GM23338 (cell line): ENCODE results near the gene ZMYND8. TPM values are rescaled to one million over a fixed set of nuclear protein-coding genes. Genes with fewer than 3 reads are reported as not detected.

ENCODE experiments used
- ATAC-seq: fragments of 200-7000 bp; cut with Tn5 transposase; 3 replicates; pipeline ENCODE4 v1.9.1; 2020
- DNase-seq: peaks from one replicate; pipeline ENCODE4 v3.0.0-alpha.2; 2015; ENCODE audit warnings: low spot score
- H2AFZ ChIP-seq: fragments of 200-600 bp; sonication (generic); 2 replicates; pipeline ENCODE4 v1.8.0; 2016; ENCODE audit warnings: antibody characterized with exemption, mild to moderate bottlenecking, moderate library complexity
- H3F3A ChIP-seq: fragments of 200-600 bp; sonication (generic); replicated peaks from 2 replicates; pipeline ENCODE4 v1.8.0; 2017; ENCODE audit warnings: antibody characterized with exemption, mixed run types, low read depth
- H3K27ac ChIP-seq: fragments of 200-600 bp; sonication (generic); 2 replicates; pipeline ENCODE4 v1.6.1; 2016; ENCODE audit warnings: low read depth
- H3K27me3 ChIP-seq: fragments of 200-600 bp; sonication (generic); 2 replicates; pipeline ENCODE4 v1.8.0; 2016; ENCODE audit warnings: mild to moderate bottlenecking, mixed run types, moderate library complexity; ENCODE audit not compliant: insufficient read depth
- H3K36me3 ChIP-seq: fragments of 200-600 bp; sonication (generic); 2 replicates; pipeline ENCODE4 v1.8.0; 2016; ENCODE audit warnings: mild to moderate bottlenecking; ENCODE audit not compliant: insufficient read depth
- H3K4me1 ChIP-seq: fragments of 200-600 bp; sonication (generic); 2 replicates; pipeline ENCODE4 v1.8.0; 2016; ENCODE audit warnings: mild to moderate bottlenecking, moderate library complexity; ENCODE audit not compliant: insufficient read depth
- H3K4me2 ChIP-seq: fragments of 200-600 bp; sonication (generic); 2 replicates; pipeline ENCODE4 v1.7.1; 2017; ENCODE audit warnings: mixed run types
- H3K4me3 ChIP-seq: fragments of 200-600 bp; sonication (generic); 2 replicates; pipeline ENCODE4 v1.6.1; 2016; ENCODE audit warnings: mixed run types
- H3K79me2 ChIP-seq: fragments of 200-600 bp; sonication (generic); replicated peaks from 2 replicates; pipeline ENCODE4 v1.8.0; 2017; ENCODE audit warnings: mild to moderate bottlenecking; ENCODE audit not compliant: insufficient read depth
- H3K9me2 ChIP-seq: fragments of 200-600 bp; sonication (generic); 2 replicates; pipeline ENCODE4 v1.8.0; 2017; ENCODE audit not compliant: insufficient read depth
- H4K20me1 ChIP-seq: fragments of 200-600 bp; sonication (generic); replicated peaks from 2 replicates; pipeline ENCODE4 v1.8.0; 2017; ENCODE audit warnings: mild to moderate bottlenecking; ENCODE audit not compliant: insufficient read depth
- H3K27ac Mint-ChIP-seq: 2 replicates; pipeline ENCODE4 v1.8.0; 2020; ENCODE audit warnings: inconsistent platforms, mild to moderate bottlenecking, moderate library complexity, mixed read lengths
- H3K27me3 Mint-ChIP-seq: 3 replicates; pipeline ENCODE4 v1.8.0; 2022; ENCODE audit warnings: low read depth, mild to moderate bottlenecking, moderate library complexity, mixed read lengths, inconsistent platforms; ENCODE audit not compliant: insufficient read depth, poor library complexity
- H3K36me3 Mint-ChIP-seq: 3 replicates; pipeline ENCODE4 v1.8.0; 2021; ENCODE audit warnings: low read depth, mild to moderate bottlenecking, inconsistent platforms, moderate library complexity, mixed read lengths
- H3K4me1 Mint-ChIP-seq: 3 replicates; pipeline ENCODE4 v1.8.0; 2020; ENCODE audit warnings: mild to moderate bottlenecking, inconsistent platforms, mixed read lengths
- H3K4me3 Mint-ChIP-seq: 3 replicates; pipeline ENCODE4 v1.8.0; 2021; ENCODE audit warnings: moderate library complexity, mild to moderate bottlenecking, inconsistent platforms, mixed read lengths
- H3K9me3 Mint-ChIP-seq: 3 replicates; pipeline ENCODE4 v1.8.0; 2020; ENCODE audit warnings: moderate library complexity, mild to moderate bottlenecking, inconsistent platforms, mixed read lengths
- CREB1 ChIP-seq: fragments of 250-450 bp; sonication (Bioruptor Pico); IDR thresholded peaks from 2 replicates; pipeline ENCODE4 v1.5.0; 2020; ENCODE audit warnings: low read depth, mild to moderate bottlenecking, moderate library complexity
- JUNB ChIP-seq: IDR thresholded peaks from one replicate; pipeline ENCODE4 v1.6.1; 2016; ENCODE audit warnings: antibody characterized with exemption; ENCODE audit not compliant: unreplicated experiment
- polyA plus RNA-seq: library from polyadenylated mRNA; unstranded; fragments of >200 nt; fragmentation: Nextera tagmentation; extraction: Ambion mirVana; gene quantifications from 2 replicates; pipeline ENCODE4 v1.2.1, GENCODE V29; 2016
- total RNA-seq: library from RNA; depleted of rRNA; stranded (reverse); fragments of >200 nt; shearing (Covaris generic); gene quantifications from 2 replicates; pipeline ENCODE4 v1.2.3, GENCODE V29; 2014
- TF ChIP-seq, protein P1 (sequence below): fragments of 250-450 bp; sonication (Bioruptor Pico); IDR thresholded peaks from 2 replicates; pipeline ENCODE4 v1.5.0; 2020; ENCODE audit warnings: mild to moderate bottlenecking, moderate library complexity
- TF ChIP-seq, protein P2 (sequence below): IDR thresholded peaks from 2 replicates; pipeline ENCODE4 v1.6.1; 2016; ENCODE audit warnings: antibody characterized with exemption
- TF ChIP-seq, protein P3 (sequence below), 2 experiments: fragments of 200-600 bp in 1 of 2; sonication (generic) in 1 of 2; conservative IDR thresholded peaks; 2 replicates each; pipeline versions ENCODE4 v1.5.1 to v1.6.1; 2016 to 2017; ENCODE audit warnings: antibody characterized with exemption in 2 of 2, low read depth in 2 of 2, mild to moderate bottlenecking in 2 of 2, moderate library complexity in 1 of 2

Gene ZMYND8
- total and polyA plus RNA-seq, 2 experiments from 2014 or later: 70.9 to 128 TPM

DNA sequence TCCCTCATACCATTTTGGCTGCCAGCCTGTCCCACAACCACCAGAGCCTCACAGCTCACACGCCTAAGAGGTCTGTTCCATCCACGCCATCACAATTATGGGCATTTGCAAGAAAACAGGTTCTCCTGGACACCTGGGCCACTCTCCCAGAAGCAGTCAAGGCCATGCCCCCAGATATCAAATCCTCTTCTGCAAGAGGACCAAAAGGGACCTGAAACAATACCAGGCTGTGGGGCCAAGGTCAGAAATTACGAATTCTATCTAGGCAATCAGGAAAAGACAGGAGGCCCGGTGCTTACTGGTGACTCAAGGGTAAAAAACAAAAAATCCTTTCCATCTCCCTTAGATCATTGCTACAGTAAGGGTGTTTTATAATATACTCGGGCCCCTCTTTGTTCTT is 69.8 kb downstream of the ZMYND8 start (continued):
- TF ChIP-seq, protein P1, sequence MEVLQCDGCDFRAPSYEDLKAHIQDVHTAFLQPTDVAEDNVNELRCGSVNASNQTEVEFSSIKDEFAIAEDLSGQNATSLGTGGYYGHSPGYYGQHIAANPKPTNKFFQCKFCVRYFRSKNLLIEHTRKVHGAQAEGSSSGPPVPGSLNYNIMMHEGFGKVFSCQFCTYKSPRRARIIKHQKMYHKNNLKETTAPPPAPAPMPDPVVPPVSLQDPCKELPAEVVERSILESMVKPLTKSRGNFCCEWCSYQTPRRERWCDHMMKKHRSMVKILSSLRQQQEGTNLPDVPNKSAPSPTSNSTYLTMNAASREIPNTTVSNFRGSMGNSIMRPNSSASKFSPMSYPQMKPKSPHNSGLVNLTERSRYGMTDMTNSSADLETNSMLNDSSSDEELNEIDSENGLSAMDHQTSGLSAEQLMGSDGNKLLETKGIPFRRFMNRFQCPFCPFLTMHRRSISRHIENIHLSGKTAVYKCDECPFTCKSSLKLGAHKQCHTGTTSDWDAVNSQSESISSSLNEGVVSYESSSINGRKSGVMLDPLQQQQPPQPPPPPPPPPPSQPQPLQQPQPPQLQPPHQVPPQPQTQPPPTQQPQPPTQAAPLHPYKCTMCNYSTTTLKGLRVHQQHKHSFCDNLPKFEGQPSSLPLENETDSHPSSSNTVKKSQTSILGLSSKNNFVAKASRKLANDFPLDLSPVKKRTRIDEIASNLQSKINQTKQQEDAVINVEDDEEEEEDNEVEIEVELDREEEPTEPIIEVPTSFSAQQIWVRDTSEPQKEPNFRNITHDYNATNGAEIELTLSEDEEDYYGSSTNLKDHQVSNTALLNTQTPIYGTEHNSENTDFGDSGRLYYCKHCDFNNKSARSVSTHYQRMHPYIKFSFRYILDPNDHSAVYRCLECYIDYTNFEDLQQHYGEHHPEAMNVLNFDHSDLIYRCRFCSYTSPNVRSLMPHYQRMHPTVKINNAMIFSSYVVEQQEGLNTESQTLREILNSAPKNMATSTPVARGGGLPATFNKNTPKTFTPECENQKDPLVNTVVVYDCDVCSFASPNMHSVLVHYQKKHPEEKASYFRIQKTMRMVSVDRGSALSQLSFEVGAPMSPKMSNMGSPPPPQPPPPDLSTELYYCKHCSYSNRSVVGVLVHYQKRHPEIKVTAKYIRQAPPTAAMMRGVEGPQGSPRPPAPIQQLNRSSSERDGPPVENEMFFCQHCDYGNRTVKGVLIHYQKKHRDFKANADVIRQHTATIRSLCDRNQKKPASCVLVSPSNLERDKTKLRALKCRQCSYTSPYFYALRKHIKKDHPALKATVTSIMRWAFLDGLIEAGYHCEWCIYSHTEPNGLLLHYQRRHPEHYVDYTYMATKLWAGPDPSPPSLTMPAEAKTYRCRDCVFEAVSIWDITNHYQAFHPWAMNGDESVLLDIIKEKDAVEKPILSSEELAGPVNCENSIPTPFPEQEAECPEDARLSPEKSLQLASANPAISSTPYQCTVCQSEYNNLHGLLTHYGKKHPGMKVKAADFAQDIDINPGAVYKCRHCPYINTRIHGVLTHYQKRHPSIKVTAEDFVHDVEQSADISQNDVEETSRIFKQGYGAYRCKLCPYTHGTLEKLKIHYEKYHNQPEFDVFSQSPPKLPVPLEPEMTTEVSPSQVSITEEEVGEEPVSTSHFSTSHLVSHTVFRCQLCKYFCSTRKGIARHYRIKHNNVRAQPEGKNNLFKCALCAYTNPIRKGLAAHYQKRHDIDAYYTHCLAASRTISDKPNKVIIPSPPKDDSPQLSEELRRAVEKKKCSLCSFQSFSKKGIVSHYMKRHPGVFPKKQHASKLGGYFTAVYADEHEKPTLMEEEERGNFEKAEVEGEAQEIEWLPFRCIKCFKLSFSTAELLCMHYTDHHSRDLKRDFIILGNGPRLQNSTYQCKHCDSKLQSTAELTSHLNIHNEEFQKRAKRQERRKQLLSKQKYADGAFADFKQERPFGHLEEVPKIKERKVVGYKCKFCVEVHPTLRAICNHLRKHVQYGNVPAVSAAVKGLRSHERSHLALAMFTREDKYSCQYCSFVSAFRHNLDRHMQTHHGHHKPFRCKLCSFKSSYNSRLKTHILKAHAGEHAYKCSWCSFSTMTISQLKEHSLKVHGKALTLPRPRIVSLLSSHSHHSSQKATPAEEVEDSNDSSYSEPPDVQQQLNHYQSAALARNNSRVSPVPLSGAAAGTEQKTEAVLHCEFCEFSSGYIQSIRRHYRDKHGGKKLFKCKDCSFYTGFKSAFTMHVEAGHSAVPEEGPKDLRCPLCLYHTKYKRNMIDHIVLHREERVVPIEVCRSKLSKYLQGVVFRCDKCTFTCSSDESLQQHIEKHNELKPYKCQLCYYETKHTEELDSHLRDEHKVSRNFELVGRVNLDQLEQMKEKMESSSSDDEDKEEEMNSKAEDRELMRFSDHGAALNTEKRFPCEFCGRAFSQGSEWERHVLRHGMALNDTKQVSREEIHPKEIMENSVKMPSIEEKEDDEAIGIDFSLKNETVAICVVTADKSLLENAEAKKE (CRISPR knock-in tag): no peak

DNA sequence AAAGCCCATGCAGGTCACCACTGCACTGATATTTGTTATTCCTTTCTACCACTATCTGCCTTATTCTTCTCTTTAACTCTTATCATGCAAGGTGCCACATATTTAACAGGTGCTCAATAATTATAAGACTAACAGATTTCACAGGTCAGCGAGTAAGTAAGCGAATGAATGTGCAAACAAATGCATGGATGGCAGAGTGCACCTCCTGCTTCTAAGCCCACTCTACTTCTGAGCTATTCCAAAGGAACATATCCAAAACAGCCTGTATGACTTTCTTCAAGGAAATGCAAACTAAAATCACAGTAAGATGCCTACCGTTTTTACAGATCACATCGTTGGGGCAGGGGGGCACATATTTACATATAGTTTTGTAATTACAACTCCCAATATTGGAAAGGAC is 71.3 kb downstream of the ZMYND8 start:
- H3K27ac Mint-ChIP-seq: peak overlapping the region; percentile 49; the same call in 1 of the 2 replicates
- DNase-seq (no peak), ATAC-seq (no peak)
- no peak overlapping the region for H3K4me3 ChIP-seq
- peaks cover 65% of the 10 kb centered on the region for H3K79me2 ChIP-seq
- H3K4me1 Mint-ChIP-seq: peaks cover 21% of the 10 kb centered on the region
- H3F3A ChIP-seq: peaks cover 51% of the 10 kb centered on the region; the same call in 1 of the 2 replicates
- H3K9me3 Mint-ChIP-seq: no peaks in the 10 kb centered on the region
- H3K4me1 ChIP-seq: peaks cover 5% of the 10 kb centered on the region; the same call in 1 of the 2 replicates
- H3K27me3 ChIP-seq: no peaks in the 10 kb centered on the region
- H3K36me3 ChIP-seq: peaks cover 86% of the 10 kb centered on the region
- TF ChIP-seq JUNB (no peak), CREB1 (CRISPR knock-in tag) (no peak)
- TF ChIP-seq, protein P2, sequence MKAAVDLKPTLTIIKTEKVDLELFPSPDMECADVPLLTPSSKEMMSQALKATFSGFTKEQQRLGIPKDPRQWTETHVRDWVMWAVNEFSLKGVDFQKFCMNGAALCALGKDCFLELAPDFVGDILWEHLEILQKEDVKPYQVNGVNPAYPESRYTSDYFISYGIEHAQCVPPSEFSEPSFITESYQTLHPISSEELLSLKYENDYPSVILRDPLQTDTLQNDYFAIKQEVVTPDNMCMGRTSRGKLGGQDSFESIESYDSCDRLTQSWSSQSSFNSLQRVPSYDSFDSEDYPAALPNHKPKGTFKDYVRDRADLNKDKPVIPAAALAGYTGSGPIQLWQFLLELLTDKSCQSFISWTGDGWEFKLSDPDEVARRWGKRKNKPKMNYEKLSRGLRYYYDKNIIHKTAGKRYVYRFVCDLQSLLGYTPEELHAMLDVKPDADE: no peak
- TF ChIP-seq, protein P3, sequence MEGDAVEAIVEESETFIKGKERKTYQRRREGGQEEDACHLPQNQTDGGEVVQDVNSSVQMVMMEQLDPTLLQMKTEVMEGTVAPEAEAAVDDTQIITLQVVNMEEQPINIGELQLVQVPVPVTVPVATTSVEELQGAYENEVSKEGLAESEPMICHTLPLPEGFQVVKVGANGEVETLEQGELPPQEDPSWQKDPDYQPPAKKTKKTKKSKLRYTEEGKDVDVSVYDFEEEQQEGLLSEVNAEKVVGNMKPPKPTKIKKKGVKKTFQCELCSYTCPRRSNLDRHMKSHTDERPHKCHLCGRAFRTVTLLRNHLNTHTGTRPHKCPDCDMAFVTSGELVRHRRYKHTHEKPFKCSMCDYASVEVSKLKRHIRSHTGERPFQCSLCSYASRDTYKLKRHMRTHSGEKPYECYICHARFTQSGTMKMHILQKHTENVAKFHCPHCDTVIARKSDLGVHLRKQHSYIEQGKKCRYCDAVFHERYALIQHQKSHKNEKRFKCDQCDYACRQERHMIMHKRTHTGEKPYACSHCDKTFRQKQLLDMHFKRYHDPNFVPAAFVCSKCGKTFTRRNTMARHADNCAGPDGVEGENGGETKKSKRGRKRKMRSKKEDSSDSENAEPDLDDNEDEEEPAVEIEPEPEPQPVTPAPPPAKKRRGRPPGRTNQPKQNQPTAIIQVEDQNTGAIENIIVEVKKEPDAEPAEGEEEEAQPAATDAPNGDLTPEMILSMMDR (conservative IDR thresholded peaks at IDR 0.05; ENCODE audit: low read depth in 2 of 2): no peak
- H3K4me2 ChIP-seq: no peak overlapping the region
- peaks cover 97% of the 10 kb centered on the region for H3K36me3 Mint-ChIP-seq
- peaks cover 22% of the 10 kb centered on the region for H3K27me3 Mint-ChIP-seq
- peaks cover 30% of the 10 kb centered on the region for H4K20me1 ChIP-seq
- no peaks in the 10 kb centered on the region for H3K9me2 ChIP-seq
- peak overlapping the region; percentile 59; the same call in 1 of the 2 replicates for H3K27ac ChIP-seq
- no peak overlapping the region for H3K4me3 Mint-ChIP-seq
- H2AFZ ChIP-seq: no peak overlapping the region
